Measurements from ENCODE around the gene USP2. TPM values are rescaled to one million over a fixed set of nuclear protein-coding genes. Genes with fewer than 3 reads are reported as not detected.

USP2 gene
- total and polyA plus RNA-seq, 7 experiments from 2014 or later = 0.07 to 1.1 (median 0.43) TPM

- ChIA-PET POLR2A (interaction anchor here (0.5 to 1.9 kb wide), 2 partner anchors 25 to 809 kb away, joined by 4 to 6 read pairs; no protein-coding TSS in a partner anchor), CTCF (interaction anchor here (0.8 to 4.1 kb wide), 8 partner anchors 10 to 24 kb away, joined by 3 to 34 read pairs (median 4); no protein-coding TSS in a partner anchor)
- Mint-ChIP-seq H3K27me3 (peaks cover 0 to 9% (median 0%) of the 10 kb centered on the region in 5 donors), H3K9me3 (peaks cover 0 to 2% (median 0%) of the 10 kb centered on the region in 11 donors), H3K27ac (no peak overlapping the region), H3K4me3 (peak overlapping the region in 1 of 10 donors; percentile 11), H3K36me3 (no peaks in the 10 kb centered on the region), H3K4me1 (peaks cover 0 to 13% (median 5%) of the 10 kb centered on the region in 7 donors)
- DNase-seq = no peak
- Histone ChIP-seq H3K27ac (ENCODE audit: low read depth, low read length) (no peak overlapping the region), H3K4me3 (ENCODE audit: low read length) (no peak overlapping the region), H3K36me3 (ENCODE audit: control insufficient read depth in 2 of 3, insufficient read depth in 3 of 3, low read length in 3 of 3) (no peaks in the 10 kb centered on the region), H3K4me1 (ENCODE audit: control insufficient read depth in 2 of 2, insufficient read depth in 2 of 2, low read length in 2 of 2) (peaks cover 9 to 14% of the 10 kb centered on the region in 2 donors), H3K9me3 (ENCODE audit: control insufficient read depth in 2 of 3, low read length in 3 of 3) (no peaks in the 10 kb centered on the region), H3K27me3 (ENCODE audit: control insufficient read depth in 2 of 2, insufficient read depth in 2 of 2, low read length in 2 of 2) (no peaks in the 10 kb centered on the region)
- intact Hi-C loops (cut with micrococcal nuclease) = loop anchor here in 1 of 2 donors (5.0 kb wide), 1 partner anchor 1563 kb away; no protein-coding TSS in a partner anchor
- ATAC-seq = no peak
Measured at GRCh38 chr11:119380160-119380826, 1.2 kb downstream of the USP2 start.

GRCh38 chr11:119378851-119379465 lies 2.5 kb downstream of the USP2 start:
- intact Hi-C loops (cut with micrococcal nuclease) = no loop called here
- POLR2A ChIA-PET = no interaction called here
- no peaks in the 10 kb centered on the region for H3K27me3 ChIP-seq (ENCODE audit: control insufficient read depth in 2 of 2, insufficient read depth in 2 of 2, low read length in 2 of 2)
- H3K36me3 Mint-ChIP-seq = no peaks in the 10 kb centered on the region
- peaks cover 0 to 9% (median 0%) of the 10 kb centered on the region in 5 donors for H3K27me3 Mint-ChIP-seq
- DNase-seq (no peak), ATAC-seq (no peak)
- H3K4me1 ChIP-seq (ENCODE audit: control insufficient read depth in 2 of 2, insufficient read depth in 2 of 2, low read length in 2 of 2) = peaks cover 10 to 14% of the 10 kb centered on the region in 2 donors
- no peaks in the 10 kb centered on the region for H3K9me3 ChIP-seq (ENCODE audit: control insufficient read depth in 2 of 3, low read length in 3 of 3)
- H3K36me3 ChIP-seq (ENCODE audit: control insufficient read depth in 2 of 3, insufficient read depth in 3 of 3, low read length in 3 of 3) = no peaks in the 10 kb centered on the region
- H3K4me3 Mint-ChIP-seq = peak overlapping the region in 3 of 10 donors; percentile 14 to 50 (median 48)
- H3K4me1 Mint-ChIP-seq = peaks cover 0 to 16% (median 5%) of the 10 kb centered on the region in 7 donors
- H3K9me3 Mint-ChIP-seq = peaks cover 0 to 2% (median 0%) of the 10 kb centered on the region in 11 donors
- CTCF ChIA-PET = interaction anchor here (1.2 to 1.6 kb wide), 2 partner anchors 11 to 23 kb away, joined by 3 to 5 read pairs; no protein-coding TSS in a partner anchor
- H3K27ac Mint-ChIP-seq = peak overlapping the region in 5 of 9 donors; percentile 6 to 67 (median 36)
- no peak overlapping the region for H3K4me3 ChIP-seq (ENCODE audit: low read length)
- H3K27ac ChIP-seq (ENCODE audit: low read depth, low read length) = no peak overlapping the region

- H3K27ac ChIP-seq (ENCODE audit: low read depth, low read length) = no peak overlapping the region
- ChIA-PET CTCF (interaction anchor here (1.6 kb wide), 1 partner anchor 22 kb away, joined by 5 read pairs; no protein-coding TSS in a partner anchor), POLR2A (no interaction called here)
Measured at GRCh38 chr11:119377961-119378667, 3.4 kb downstream of the USP2 start.

GRCh38 chr11:119377112-119377901 lies 4.2 kb downstream of the USP2 start:
- Histone ChIP-seq H3K36me3 (ENCODE audit: control insufficient read depth in 2 of 3, insufficient read depth in 3 of 3, low read length in 3 of 3) (no peaks in the 10 kb centered on the region), H3K27me3 (ENCODE audit: control insufficient read depth in 2 of 2, insufficient read depth in 2 of 2, low read length in 2 of 2) (no peaks in the 10 kb centered on the region), H3K4me3 (ENCODE audit: low read length) (no peak overlapping the region), H3K27ac (ENCODE audit: low read depth, low read length) (no peak overlapping the region), H3K9me3 (ENCODE audit: control insufficient read depth in 2 of 3, low read length in 3 of 3) (no peaks in the 10 kb centered on the region), H3K4me1 (ENCODE audit: control insufficient read depth in 2 of 2, insufficient read depth in 2 of 2, low read length in 2 of 2) (peaks cover 12 to 18% of the 10 kb centered on the region in 2 donors)
- intact Hi-C loops (cut with micrococcal nuclease) = no loop called here
- DNase-seq (no peak), ATAC-seq (no peak)
- Mint-ChIP-seq H3K27me3 (peaks cover 0 to 9% (median 0%) of the 10 kb centered on the region in 5 donors), H3K4me3 (no peak overlapping the region), H3K36me3 (no peaks in the 10 kb centered on the region), H3K4me1 (peaks cover 0 to 22% (median 10%) of the 10 kb centered on the region in 7 donors), H3K27ac (peak overlapping the region in 1 of 9 donors; percentile 19), H3K9me3 (peaks cover 0 to 2% (median 0%) of the 10 kb centered on the region in 11 donors)
- ChIA-PET CTCF (no interaction called here), POLR2A (interaction anchor here (0.6 kb wide), 1 partner anchor 275 kb away, joined by 4 read pairs; no protein-coding TSS in a partner anchor)

More at GRCh38 chr11:119377961-119378667, 3.4 kb downstream of the USP2 start:
- intact Hi-C loops (cut with micrococcal nuclease) = no loop called here
- Mint-ChIP-seq H3K4me1 (peaks cover 0 to 22% (median 9%) of the 10 kb centered on the region in 7 donors), H3K36me3 (no peaks in the 10 kb centered on the region), H3K9me3 (peaks cover 0 to 2% (median 0%) of the 10 kb centered on the region in 11 donors), H3K27ac (peak overlapping the region in 4 of 9 donors; percentile 19 to 67 (median 47)), H3K4me3 (no peak overlapping the region), H3K27me3 (peaks cover 0 to 9% (median 0%) of the 10 kb centered on the region in 5 donors)
- ATAC-seq = no peak
- peaks cover 14 to 18% of the 10 kb centered on the region in 2 donors for H3K4me1 ChIP-seq (ENCODE audit: control insufficient read depth in 2 of 2, insufficient read depth in 2 of 2, low read length in 2 of 2)
- no peak overlapping the region for H3K4me3 ChIP-seq (ENCODE audit: low read length)
- H3K9me3 ChIP-seq (ENCODE audit: control insufficient read depth in 2 of 3, low read length in 3 of 3) = no peaks in the 10 kb centered on the region
- H3K36me3 ChIP-seq (ENCODE audit: control insufficient read depth in 2 of 3, insufficient read depth in 3 of 3, low read length in 3 of 3) = no peaks in the 10 kb centered on the region
- no peak for DNase-seq
- no peaks in the 10 kb centered on the region for H3K27me3 ChIP-seq (ENCODE audit: control insufficient read depth in 2 of 2, insufficient read depth in 2 of 2, low read length in 2 of 2)

GRCh38 chr11:119376197-119376847 lies 5.2 kb downstream of the USP2 start:
- Mint-ChIP-seq H3K27ac (peak overlapping the region in 1 of 9 donors; percentile 25), H3K9me3 (no peaks in the 10 kb centered on the region), H3K27me3 (peaks cover 0 to 6% (median 3%) of the 10 kb centered on the region in 5 donors), H3K4me1 (peaks cover 0 to 17% (median 6%) of the 10 kb centered on the region in 7 donors), H3K4me3 (no peak overlapping the region), H3K36me3 (no peaks in the 10 kb centered on the region)
- Histone ChIP-seq H3K4me1 (ENCODE audit: control insufficient read depth in 2 of 2, insufficient read depth in 2 of 2, low read length in 2 of 2) (peaks cover 5 to 11% of the 10 kb centered on the region in 2 donors), H3K36me3 (ENCODE audit: control insufficient read depth in 2 of 3, insufficient read depth in 3 of 3, low read length in 3 of 3) (no peaks in the 10 kb centered on the region), H3K27ac (ENCODE audit: low read depth, low read length) (no peak overlapping the region), H3K9me3 (ENCODE audit: control insufficient read depth in 2 of 3, low read length in 3 of 3) (no peaks in the 10 kb centered on the region), H3K4me3 (ENCODE audit: low read length) (no peak overlapping the region), H3K27me3 (ENCODE audit: control insufficient read depth in 2 of 2, insufficient read depth in 2 of 2, low read length in 2 of 2) (no peaks in the 10 kb centered on the region)
- ATAC-seq (no peak), DNase-seq (no peak)
- CTCF ChIA-PET = interaction anchor here (0.6 to 0.7 kb wide), 2 partner anchors 23 to 70 kb away, joined by 3 read pairs; no protein-coding TSS in a partner anchor
- POLR2A ChIA-PET = interaction anchor here (0.6 kb wide), 1 partner anchor 274 kb away, joined by 4 read pairs; no protein-coding TSS in a partner anchor
- intact Hi-C loops (cut with micrococcal nuclease) = no loop called here
